Hematopoietic multipotent progenitor cell treated with erythropoietin and hydrocortisone succinate and interleukin-3 and kit ligand, for 8 days (in vitro differentiated cells): Measurements from ENCODE around the gene FAM151A.

Experiments
- DNase-seq: peaks from one replicate; pipeline ENCODE4 v3.0.0-alpha.2; 2015

The FAM151A gene

DNA sequence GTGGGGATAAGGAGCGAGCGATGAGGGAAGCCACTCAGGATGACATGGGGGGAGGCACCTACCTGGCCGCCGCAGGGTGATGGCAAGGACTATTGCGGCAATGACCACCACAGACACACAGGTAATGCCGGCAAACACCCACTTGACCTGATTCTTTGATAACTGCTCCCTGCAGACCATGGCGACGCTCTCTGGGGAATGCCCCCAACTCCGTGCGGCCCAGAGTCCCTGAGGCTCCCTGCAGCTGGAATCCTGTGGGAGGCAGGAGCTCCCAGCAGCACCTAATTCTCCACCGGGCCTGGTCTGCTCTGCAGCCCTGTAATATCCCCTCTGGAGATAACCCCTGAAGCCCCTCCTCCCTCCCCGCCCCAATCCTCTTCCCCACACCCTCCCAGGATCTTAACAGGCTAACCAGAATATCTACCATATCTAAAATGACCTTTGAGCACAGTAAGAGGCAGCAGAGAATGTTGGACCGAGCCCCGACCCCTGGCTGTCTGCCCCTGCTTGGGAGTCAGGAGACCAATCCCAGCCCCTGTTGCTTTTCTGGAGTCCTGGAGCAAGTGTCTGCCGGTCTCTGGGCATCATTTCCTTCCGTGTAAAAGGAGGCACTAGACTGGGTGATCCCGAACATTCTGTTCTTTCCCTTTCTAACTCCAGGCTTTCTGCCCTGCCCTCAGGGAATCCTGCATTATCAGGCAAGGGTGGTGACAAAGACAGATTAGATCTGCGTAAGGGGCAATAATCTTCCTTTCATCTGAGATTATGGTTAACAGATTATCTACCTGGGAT is at the start of gene FAM151A:
TSS of gene FAM151A (minus strand) at position 310 of the 792 bp plus-strand sequence. CDS start at position 180, 130 bp downstream.
- no peak for DNase-seq

DNA sequence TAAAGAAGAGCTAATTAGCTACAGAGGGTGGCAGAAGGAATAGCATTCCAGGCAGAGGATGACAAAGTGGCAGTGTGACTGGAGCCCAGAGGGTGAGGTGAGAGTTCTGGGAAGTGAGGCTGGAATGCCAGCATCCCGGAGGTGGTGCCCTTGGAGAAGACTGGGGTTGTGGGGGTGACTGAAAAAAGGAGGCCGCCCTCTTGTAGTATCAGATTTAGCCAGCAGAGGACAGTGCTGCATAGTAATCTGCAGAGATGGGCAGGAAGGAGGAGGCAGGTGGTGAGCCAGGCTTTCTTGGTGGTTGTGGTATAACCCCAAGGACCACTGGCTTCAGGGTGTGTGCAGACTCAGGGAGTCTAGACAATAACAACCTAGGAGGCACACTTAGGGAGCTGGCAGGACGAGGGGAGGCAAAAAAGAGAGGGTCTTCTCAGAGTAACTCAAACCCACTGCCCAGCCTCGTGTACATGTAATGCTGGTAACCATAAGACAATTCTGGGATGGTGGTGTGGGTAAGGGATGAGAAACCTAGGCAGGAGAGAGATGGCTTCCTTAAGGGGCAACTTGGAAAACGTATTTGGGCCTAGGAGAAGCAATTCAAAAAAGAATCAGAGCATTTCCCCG is 48.8 kb upstream of the FAM151A start:
- DNase-seq = peak; percentile 54

DNA sequence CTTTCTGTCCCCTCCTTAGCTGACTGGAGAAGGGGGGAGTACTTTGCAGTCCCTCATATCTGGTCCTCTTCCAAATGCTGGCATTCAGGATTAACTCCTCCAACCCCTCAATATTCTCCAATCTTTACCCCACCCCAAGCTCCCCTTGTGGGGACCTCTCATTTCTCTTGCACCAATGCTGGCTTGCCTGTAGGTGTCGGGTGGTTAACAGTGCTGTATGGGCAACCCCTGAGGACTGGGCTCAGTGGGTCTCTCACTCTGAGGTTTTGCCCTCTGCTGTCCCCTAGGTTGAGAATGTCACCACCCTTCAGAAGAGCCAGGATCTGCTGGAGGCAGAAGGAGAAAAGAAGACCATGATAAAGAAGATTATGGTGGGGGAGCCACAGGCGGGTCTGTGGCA is 45.2 kb upstream of the FAM151A start:
- DNase-seq = no peak

DNA sequence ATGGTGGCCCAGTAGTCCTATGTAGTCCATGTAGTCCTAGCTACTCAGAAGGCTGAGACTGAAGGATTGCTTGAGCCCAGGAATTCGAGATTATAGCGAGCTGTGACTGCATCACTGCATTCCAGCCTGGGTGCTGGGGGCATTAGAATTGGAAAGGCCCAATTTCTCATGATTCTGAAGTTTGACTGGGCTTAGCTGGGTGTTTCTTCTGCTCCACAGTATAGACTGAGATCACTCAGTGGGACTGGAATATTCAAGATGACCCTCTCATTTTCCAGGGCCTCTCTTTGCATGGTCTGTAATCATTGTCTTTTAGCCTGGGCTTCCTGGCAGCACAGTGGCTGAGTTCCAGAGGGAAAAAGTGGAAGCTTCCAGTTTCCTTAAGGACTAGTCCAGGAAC is 44.5 kb upstream of the FAM151A start:
- no peak for DNase-seq

DNA sequence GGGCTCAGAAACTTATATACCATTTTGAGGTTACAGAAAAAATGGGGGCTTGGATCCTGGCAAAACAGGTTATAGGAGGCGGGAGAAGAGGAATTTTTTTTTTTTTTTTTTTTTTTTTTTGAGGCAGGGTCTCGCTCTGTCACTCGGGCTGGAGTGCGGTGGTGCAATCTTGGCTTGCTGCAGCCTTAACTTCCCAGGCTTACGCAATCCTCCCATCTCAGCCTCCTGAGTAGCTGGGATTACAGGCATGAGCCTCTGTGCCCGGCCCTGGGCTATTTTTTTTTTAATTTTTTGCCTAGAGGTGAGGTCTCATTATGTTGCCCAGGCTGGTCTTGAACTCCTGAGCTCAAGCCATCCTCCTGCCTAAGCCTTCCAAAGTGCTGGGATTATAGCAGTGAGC is 43.0 kb upstream of the FAM151A start:
- no peak for DNase-seq

DNA sequence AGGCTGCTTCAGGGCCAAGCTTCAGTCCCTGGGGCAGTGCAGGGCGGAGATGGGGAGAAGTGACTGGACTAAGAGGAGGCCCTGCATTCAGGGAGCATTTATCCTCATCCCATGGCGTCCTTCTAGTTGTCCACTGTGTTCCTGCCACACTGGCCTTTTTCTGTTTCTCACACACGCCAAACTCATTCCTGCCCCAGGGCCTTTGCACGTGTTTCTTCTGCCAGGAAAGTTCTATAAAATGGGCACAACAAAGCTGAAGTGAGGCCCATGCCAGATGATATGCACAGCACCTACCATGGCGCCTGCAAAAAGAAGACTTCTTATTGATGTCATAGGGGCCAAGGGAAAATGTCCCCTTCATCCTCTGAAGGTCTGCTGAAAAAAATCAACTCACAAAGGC is 42.5 kb upstream of the FAM151A start:
- no peak for DNase-seq

DNA sequence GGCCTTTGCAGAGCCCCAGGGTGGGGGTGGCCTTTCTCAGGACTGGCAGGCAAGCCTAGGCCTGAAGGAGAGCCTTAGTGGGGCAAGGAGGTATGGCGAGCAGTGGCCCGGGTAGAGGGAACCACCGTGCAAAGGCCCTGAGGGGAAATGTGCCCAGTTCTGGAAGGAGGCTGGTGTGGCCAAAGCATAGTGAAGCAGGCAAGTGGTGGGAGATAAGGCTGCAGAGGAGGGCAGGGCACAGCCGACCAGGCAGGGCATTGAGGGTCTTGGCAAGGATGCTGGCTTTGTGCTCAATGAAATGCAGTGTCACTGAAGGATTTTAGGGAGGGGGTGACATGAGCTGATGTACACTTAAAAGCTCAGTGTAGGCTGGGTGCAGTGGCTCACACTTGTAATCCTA is 41.0 kb upstream of the FAM151A start:
- no peak for DNase-seq

DNA sequence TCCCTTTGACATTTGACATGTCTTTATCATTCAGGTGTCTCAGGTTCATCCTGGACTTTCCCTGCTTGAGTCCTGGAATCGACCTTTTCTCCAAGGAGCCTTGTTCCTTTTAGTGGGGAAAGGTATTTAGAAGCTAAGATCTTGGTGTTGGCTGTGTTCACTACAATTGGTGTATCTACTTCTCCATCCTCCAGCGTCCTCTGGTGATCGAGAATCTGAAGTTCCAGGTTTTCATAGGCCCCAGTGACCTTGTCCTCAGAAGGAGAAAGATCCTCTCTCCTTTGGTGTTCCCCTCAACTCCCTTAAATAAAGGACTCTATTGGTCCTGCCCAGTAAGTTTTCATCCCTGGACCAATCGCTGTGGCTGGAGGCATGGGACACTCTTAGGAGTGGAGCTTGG is 40.4 kb upstream of the FAM151A start:
- DNase-seq = no peak

DNA sequence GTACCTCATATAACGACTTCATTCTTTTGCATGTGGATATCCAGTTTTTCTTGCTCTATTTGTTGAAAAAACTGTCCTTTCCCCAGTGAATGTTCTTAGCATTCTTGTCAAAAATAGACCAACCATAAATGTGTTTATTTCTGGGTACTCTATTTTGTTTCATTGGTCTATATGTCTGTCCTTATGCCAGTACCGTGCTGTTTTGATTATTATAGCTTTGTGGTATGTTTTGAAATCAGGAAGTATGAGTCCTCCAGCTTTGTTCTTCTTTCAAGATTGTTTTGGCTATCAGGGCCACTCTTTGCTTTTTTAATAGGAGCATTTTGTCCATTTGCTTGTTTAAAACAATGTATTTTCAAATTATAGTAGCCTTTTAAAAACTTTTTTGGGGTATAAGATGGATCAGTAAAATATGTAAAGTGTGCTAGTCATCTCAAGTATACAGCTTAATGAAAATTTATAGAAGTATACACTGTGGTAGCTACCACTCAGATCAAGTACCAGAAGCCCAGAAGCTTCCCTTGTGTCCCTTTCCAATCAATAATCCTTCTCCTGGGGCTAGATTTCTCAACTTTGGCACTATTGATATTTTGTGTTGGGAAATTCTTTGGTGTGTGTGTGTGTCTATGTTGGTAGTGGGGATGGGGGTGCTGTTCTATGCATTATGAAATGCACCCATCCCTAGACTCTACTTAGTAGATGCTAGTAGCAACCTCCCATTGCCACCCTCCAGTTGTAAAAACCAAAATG is 35.0 kb upstream of the FAM151A start:
- no peak for DNase-seq

DNA sequence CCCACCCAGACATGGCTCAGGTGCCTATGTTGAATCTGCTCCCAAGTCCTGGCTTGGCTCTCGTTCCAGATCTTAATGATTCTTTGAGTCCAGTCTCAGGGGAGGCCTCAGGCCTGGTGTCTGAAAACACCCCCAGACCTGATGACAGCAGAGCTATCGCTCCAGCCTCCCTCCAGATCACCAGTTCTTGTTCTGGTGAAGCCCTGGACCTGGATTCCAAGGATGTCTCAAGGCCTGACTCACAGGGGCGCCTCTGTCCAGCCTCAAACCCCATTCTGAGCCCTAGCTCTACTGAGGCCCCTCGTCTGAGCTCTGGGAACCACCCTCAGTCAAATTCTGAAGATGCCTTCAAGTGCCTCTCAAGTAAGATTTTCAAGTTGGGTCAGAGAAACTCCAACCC is 29.7 kb upstream of the FAM151A start:
- DNase-seq = no peak

DNA sequence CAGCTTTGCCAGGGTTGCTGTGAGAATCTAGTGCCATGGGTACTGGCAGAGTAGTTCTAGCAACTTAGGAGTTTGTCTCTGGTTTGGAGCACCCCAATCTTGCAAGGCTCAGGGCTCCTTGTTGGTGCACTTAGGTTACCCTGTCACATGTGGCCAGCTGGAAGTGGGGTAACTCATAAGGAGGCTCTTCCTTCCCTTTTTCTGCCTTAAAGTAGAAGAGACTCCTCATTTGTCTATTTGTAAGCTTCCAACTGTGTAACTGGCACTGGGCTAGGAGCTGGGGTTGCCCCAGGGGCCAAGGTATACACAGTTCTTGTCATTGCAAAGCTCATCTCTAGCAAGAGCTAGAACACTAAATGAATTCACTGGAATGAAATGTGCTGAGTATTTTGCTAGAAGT is 28.8 kb upstream of the FAM151A start:
- no peak for DNase-seq

DNA sequence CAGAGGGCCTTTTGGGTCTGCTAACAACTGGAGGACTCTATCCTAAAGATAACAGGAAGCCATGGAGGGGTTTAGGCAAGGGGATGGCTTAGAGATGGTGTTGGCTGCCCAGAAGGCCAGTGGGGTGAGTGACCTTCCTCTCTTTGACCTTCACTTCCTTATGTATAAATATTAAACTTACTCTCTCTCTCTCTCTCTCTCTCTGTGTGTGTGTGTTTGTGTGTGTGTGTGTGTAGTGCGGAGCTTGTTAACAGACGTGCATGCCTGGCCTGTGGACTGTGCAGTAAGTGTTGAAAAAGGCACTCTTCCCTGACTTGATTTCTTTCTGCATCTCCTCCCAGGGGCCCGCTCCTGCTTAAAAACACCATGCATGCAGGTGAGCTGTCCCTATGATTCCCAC is 28.3 kb upstream of the FAM151A start:
- no peak for DNase-seq

DNA sequence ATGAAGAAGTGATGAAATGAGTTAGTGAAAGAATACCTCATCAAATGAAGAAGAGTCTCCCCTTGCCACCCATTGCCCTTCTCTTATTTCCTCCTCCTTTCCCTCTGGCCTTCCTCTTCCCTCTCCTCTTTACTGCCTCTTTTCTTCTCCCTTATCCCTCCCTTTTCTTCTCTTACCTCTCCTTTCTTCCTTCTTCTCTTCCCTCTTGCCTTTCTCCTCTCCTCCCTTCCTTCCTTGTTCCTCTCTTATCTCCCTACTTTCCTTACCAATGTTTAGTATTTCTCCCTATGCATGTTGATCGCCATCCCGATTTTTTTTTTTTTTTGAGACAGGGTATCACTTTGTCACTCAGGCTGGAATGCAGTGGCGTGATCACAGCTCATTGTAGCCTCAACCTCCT is 27.1 kb upstream of the FAM151A start:
- no peak for DNase-seq

DNA sequence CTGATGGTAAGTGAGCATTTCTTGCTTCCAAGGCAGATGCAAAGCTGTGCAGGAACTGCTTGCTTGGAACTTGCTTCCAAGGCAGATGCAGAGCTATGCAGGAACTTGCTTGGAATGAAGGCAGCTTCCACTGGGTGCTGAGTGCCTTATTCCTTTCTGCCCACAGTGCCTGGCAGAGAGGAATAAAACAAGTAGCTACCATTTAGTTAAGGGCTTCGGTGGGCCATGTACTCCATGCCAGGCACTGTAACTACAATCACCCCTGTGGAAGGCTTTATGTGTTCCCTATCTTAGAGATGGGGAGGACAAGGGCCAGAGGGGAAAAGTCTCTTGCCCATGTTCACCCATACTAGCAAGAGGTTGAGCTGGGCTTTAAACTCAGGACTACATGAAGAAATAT is 26.6 kb upstream of the FAM151A start:
- no peak for DNase-seq

DNA sequence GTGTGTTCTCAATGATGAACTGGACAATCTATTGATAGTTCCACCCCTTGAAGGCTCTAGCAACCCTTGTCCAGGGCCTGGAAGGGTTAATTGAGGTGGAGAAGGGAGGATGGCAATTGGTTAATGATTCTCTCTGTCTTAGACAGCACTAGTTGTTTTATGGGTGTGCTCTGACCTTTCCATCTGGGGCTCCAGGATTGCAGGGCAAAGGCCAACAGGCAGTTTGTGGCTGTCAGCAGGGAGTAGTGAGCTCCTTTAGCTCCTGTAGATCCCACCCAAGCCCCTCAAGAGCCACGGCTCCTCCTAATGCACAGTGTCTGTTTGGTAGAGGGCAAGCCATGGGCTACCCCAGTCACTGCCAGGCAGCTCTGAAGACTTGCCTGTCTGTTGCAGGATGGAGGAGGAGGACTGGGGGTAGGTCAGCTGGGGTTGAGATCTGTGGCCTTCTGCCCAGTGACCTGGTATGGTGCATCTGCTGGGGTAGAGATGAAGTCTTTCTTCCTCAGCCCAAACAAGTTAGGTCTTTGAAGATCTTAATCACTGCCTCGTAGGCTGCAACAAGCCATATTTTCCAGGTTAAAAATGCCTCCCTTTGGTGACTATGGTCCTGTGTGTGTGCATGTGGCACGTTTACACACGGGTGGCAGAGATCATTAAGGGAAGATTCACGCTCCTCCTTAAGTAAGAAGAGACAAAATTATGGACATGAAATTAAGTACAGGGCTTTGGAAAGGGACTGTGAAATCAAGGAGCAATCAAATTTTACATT is 26.0 kb upstream of the FAM151A start:
- no peak for DNase-seq

DNA sequence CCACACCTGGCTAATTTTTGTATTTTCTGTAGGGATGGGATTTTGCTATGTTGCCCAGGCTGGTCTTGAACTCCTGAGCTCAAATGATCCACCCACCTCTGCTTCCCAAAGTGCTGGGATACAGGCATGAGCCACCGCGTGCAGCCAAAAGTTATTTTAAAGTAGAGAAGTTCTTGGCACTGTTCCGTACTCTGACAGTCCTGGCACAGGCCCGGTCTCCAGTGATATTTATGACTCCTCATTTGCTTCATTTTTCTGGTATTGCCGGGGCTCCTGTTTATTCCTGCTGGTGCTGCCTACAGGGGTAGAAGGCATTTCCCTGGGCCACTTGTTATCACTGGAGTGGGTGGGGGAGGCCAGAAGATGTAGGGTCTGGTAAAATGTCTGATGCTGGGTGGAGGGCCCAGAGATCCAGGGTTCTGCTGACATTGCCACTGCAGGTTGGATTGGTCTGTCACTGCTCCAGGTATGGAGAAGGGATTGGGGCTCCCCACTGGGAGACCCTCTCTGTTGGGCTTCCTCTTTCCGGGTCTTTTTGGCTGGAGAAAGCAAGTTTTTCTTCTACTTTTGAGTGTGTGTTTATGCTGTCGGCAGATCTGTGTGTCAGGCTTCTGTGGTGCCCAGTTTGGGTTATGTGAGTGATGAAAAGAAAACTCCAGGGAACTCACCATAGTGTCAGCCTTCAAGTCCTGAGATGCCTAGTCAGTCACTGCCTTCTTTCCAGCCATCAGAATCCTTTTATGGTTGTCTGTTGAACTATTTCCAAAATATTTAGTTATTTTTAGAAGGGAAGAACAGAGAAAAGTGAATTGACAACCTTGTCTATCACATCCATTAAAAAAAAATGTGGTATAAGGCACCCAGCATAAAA is 22.7 kb upstream of the FAM151A start:
- no peak for DNase-seq

DNA sequence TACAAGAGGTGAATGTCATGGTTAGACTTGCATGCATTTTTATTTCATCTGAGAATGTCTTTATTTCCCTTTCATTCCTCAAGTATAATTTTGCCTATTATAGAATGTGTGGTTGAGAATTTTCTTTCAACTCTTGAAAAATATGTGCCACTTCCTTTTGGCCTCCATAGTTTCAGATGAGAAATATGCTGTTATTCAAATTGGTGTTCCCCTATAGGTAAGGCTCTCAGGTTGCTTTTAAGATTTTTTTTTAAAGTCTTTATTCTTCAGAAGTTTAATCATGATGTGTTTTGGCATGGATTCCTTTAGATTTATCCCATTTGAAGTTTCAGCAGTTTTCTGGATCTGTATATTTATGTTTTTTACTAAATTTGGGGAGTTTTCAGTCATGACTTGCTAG is 20.4 kb upstream of the FAM151A start:
- no peak for DNase-seq

DNA sequence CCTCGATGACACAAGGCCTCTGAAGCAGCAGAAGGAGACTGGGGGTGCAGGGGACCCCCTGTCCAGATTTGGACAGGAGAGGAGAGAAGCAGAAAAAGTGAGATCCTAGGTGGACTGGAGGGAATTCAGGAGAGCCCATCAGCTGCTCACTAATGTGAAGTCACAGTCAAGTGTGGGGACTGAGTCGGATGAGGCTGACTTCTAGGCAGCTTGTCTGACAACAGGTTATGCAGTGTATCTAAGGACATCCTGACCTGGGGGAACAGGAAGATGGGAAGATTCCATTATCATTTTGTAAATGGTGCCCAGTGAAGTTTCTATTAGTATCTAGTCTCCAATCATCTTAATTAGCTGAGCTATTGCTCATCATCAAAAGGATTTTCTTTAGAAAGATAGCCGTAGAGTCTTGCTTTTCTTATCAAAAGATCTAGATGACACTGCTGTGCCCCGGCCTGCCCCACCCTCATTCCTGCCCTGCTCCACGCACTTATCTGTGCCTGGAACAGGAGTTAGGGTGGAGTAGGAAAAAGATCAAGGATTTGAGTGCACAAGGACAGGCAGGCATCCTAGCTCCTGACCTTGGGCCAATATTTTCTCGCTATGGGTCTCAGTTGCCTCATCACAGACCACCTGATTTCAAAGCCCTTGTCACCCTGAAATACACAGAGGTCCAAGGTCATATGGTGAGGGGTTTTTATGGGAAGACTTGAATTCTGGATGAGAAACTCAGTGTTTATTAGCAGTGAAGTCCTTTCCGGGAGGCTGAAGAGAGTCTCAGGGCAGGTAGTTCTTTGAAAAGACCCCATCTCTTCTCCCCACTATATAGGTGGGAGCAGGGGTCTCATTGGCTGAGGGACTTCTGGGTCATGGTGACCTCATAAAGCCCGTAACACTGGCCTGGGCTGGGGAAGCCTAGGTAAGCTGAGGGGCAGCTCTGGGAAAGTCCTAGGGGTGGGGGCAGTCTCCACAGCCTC is 17.8 kb upstream of the FAM151A start, which contains the start of gene MROH7:
TSS of gene MROH7 (plus strand) at position 924 of the 974 bp plus-strand sequence. CDS start 11,141 bp downstream, outside the sequence.
- DNase-seq = no peak

DNA sequence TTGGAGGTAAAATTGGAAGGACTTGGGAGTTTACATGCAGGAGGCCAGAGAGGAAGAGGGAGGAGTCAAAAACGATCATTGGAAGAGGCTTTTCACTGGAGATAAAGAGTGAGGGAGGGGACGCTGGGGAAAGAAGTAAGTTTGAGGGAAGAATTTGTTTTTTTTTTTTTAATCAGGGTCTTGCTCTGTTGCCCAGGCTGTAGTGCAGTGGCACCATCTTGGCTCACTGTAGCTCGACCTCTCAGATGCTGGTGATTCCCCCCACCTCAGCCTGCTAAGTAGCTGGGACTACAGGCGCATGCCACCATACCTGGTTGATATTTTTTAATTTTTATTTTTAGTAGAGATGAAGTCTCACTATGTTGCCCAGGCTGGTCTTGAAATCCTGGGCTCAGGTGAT is 17.0 kb upstream of the FAM151A start:
- no peak for DNase-seq
